Body of pancreas (tissue), 4 donors: ENCODE data around the gene PHB1. TPM values are rescaled to one million over a fixed set of nuclear protein-coding genes. Genes with fewer than 3 reads are reported as not detected.
A peak's percentile ranks its signal among the peaks of the same experiment; 100 is the strongest.

ENCODE experiments used
- ATAC-seq: fragments of 150-250 bp; one replicate; pipeline ENCODE4 v1.9.1; 2016
- DNase-seq, 4 donors: peaks; one replicate each; pipeline ENCODE4 v3.0.0-alpha.2; 2019
- H3K27ac ChIP-seq, 4 donors: fragments of 200-600 bp; sonication (generic); 1 replicate in 3 of 4; 2 replicates in 1 of 4; pipeline versions ENCODE4 v1.5.1 to v1.6.1; 2016 to 2019; ENCODE audit warnings: mild to moderate bottlenecking in 1 of 4, mixed read lengths in 1 of 4, moderate library complexity in 1 of 4
- H3K27me3 ChIP-seq, 2 donors: fragments of 200-600 bp; sonication (generic); one replicate each; pipeline ENCODE4 v1.6.0; 2016; ENCODE audit warnings: mild to moderate bottlenecking in 1 of 2
- H3K36me3 ChIP-seq, 2 donors: fragments of 200-600 bp; sonication (generic); replicated peaks in 1 of 2; 2 replicates each; pipeline ENCODE4 v1.5.1; 2016; ENCODE audit warnings: low read depth in 2 of 2; ENCODE audit not compliant: insufficient read depth in 1 of 2
- H3K4me1 ChIP-seq: fragments of 200-600 bp; sonication (generic); one replicate; pipeline ENCODE4 v1.6.0; 2016
- H3K4me3 ChIP-seq, 2 donors: fragments of 200-600 bp; sonication (generic); 1 replicate in 1 of 2; 2 replicates in 1 of 2; pipeline ENCODE4 v1.5.1; 2016 to 2019
- H3K9me3 ChIP-seq, 3 donors: fragments of 200-600 bp; sonication (generic); 1 replicate in 2 of 3; 2 replicates in 1 of 3; pipeline ENCODE4 v1.5.1; 2016
- POLR2A ChIP-seq, 3 donors: fragments of 450-650 bp; IDR thresholded peaks; one replicate each; pipeline ENCODE4 v1.6.1; 2016; ENCODE audit warnings: antibody characterized with exemption in 3 of 3, mild to moderate bottlenecking in 2 of 3
- WGBS, 2 donors: methylation state at CpG; one replicate each; pipeline ENCODE4 v1.1.5; 2017; 5-methylcytosine and 5-hydroxymethylcytosine counted together
- intact Hi-C: fragments of 100-400 bp; cut with DNase I; formaldehyde crosslinking; loops from one replicate; pipeline ENCODE4 v1.15.1; 2023
- total RNA-seq, 2 donors: library from RNA; depleted of rRNA; stranded (reverse); fragments of >200 nt; gene quantifications; one replicate each; pipeline ENCODE4 v1.1.0, GENCODE V29; 2016
- TF ChIP-seq, protein P1 (sequence below), 7 experiments: fragments of 450-650 bp in 4 of 7; fragments of 200-600 bp in 3 of 7; sonication (generic) in 3 of 7; IDR thresholded peaks; one replicate each; pipeline ENCODE4 v1.5.1; 2016 to 2019; ENCODE audit warnings: antibody characterized with exemption in 7 of 7

PHB1 gene
- total RNA-seq, 2 donors from 2014 or later = 37.1 to 38.6 TPM

DNA sequence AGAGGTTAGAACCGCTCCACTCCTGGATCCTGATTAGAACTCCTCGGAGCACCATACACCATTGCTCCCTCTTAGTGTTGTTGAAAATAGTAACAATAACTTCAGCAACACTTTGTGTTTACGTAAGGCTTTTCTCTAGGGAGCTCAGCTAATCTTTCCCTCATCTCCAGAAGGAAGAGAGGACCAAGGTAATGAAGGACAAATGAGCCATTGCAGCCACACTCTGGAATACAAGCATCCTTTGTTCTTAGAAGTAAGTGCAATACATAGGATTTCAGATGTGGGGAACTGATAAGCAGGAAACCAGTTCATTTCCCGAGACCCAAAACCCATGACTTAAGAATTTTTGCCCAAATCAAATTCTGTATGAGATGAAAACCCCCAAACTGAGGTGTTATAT, 29.7 kb downstream of the PHB1 start:
- WGBS, 2 donors = 80 to 81% methylated on average over 4 of the region's 4 CpGs
- no peak for DNase-seq
- H3K9me3 ChIP-seq = no peaks in the 10 kb centered on the region
- H3K27me3 ChIP-seq = no peaks in the 10 kb centered on the region
- no peak overlapping the region for H3K27ac ChIP-seq
- TF ChIP-seq POLR2A (IDR thresholded peaks at IDR 0.05) = no peak
- TF ChIP-seq, protein P1, sequence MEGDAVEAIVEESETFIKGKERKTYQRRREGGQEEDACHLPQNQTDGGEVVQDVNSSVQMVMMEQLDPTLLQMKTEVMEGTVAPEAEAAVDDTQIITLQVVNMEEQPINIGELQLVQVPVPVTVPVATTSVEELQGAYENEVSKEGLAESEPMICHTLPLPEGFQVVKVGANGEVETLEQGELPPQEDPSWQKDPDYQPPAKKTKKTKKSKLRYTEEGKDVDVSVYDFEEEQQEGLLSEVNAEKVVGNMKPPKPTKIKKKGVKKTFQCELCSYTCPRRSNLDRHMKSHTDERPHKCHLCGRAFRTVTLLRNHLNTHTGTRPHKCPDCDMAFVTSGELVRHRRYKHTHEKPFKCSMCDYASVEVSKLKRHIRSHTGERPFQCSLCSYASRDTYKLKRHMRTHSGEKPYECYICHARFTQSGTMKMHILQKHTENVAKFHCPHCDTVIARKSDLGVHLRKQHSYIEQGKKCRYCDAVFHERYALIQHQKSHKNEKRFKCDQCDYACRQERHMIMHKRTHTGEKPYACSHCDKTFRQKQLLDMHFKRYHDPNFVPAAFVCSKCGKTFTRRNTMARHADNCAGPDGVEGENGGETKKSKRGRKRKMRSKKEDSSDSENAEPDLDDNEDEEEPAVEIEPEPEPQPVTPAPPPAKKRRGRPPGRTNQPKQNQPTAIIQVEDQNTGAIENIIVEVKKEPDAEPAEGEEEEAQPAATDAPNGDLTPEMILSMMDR (IDR thresholded peaks at IDR 0.05) = no peak
- H3K4me3 ChIP-seq = no peak overlapping the region
- no peak for ATAC-seq
- H3K4me1 ChIP-seq = peaks cover 5% of the 10 kb centered on the region
- no peaks in the 10 kb centered on the region for H3K36me3 ChIP-seq
- intact Hi-C loops = no loop called here

DNA sequence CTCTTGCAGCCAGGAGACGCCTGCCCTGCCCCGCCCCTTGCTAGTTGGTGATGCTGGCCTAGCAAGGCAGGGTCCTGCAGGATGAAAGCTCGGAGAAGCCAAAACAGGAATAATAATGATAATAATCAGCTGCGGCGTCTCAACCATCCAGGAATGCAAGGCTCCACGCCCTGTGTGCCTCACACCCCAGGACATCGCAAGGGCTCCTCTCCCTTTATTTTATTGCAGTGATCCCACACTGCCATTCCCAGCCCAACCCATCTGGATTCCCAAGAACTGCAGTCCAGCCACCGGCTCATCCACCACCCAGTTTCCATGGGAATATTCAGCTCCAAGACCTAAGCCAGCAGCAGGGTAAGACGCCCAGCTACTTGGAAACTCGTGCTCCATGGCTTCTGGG, 31.6 kb downstream of the PHB1 start:
- intact Hi-C loops = no loop called here
- Histone ChIP-seq H3K36me3 (no peaks in the 10 kb centered on the region), H3K27me3 (no peaks in the 10 kb centered on the region), H3K27ac (no peak overlapping the region), H3K4me1 (peaks cover 5% of the 10 kb centered on the region), H3K9me3 (no peaks in the 10 kb centered on the region), H3K4me3 (no peak overlapping the region)
- ATAC-seq = no peak
- TF ChIP-seq, protein P1 (IDR thresholded peaks at IDR 0.05) = no peak
- no peak for TF ChIP-seq POLR2A (IDR thresholded peaks at IDR 0.05)
- DNase-seq = no peak
- 87 to 95% methylated on average over 4 to 10 of the region's 10 CpGs for WGBS, 2 donors

DNA sequence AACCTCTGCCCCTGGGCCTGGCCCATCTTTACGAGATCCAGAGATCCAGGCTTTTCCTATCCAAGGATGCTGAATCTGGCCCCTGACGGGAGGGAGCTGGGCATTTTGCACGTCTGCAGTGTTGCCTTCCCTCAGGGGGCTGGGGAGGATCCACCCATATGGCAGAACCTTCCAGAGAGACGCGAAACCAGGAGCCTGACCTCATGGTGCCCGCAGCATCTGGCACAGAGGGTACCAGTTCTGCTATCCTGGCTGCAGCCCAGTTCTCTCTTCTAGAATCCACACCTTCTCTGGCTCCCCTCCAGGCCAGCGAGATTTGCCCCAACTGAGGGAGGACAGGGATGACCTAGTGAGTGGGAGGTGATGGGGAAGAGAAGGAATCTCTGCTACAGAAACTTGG, 32.1 kb downstream of the PHB1 start:
- 70 to 74% methylated on average over 4 to 7 of the region's 7 CpGs for WGBS, 2 donors
- H3K9me3 ChIP-seq = no peaks in the 10 kb centered on the region
- DNase-seq = no peak
- intact Hi-C loops = no loop called here
- H3K27me3 ChIP-seq = no peaks in the 10 kb centered on the region
- ATAC-seq = no peak
- no peak overlapping the region for H3K27ac ChIP-seq
- TF ChIP-seq, protein P1 (IDR thresholded peaks at IDR 0.05) = no peak
- no peak for TF ChIP-seq POLR2A (IDR thresholded peaks at IDR 0.05)
- peaks cover 5% of the 10 kb centered on the region for H3K4me1 ChIP-seq
- no peak overlapping the region for H3K4me3 ChIP-seq
- no peaks in the 10 kb centered on the region for H3K36me3 ChIP-seq

DNA sequence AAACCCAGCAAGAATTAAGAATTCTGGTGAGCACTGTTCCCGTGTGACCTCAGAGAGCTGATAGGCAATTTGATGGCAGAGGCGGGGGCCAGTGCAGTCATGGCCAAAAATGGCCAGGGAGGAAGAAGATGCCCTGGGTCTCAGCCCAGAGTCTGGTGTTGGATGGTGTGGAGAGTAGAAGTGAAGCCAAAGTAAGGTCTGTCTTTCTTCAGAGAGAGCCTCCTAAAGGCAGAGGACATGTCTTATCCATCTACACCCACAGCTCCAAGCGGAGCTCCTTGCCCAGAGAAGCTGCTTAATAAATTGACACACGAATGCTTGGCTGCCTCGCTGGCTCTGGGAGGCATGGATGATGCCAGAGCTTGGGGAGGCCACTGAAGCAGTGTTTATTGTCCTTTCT, 32.9 kb downstream of the PHB1 start:
- 84 to 88% methylated on average over 5 of the region's 5 CpGs for WGBS, 2 donors
- H3K27ac ChIP-seq = no peak overlapping the region
- H3K4me1 ChIP-seq = peaks cover 5% of the 10 kb centered on the region

DNA sequence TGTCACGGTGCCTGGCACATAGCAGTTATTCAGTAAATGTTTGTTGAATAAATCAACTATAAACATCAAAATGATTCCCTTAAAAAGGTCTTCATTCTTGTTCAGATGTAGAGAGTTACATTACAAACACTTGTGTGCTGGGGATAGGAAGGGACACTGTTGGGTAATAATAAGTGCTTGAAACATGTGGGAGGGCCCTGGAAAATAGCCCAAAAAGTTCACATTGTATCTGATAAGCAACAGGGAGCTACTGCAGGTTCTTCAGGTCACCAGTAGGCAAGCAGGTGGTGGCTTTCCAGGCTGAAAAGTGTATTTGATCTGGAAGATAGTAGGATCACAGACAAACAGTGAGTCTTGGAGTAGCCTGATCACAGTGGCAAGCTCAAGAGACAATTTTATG, 33.6 kb downstream of the PHB1 start:
- peak in 3 of 4 donors; percentile 26 to 60 (median 44) for DNase-seq

More for the DNA sequence above, 32.9 kb downstream of the PHB1 start:
- intact Hi-C loops = no loop called here
- no peak overlapping the region for H3K4me3 ChIP-seq
- no peaks in the 10 kb centered on the region for H3K27me3 ChIP-seq
- TF ChIP-seq, protein P1 (IDR thresholded peaks at IDR 0.05) = no peak
- TF ChIP-seq POLR2A (IDR thresholded peaks at IDR 0.05) = no peak
- ATAC-seq (no peak), DNase-seq (no peak)
- H3K9me3 ChIP-seq = no peaks in the 10 kb centered on the region
- no peaks in the 10 kb centered on the region for H3K36me3 ChIP-seq

More for the DNA sequence above, 33.6 kb downstream of the PHB1 start:
- H3K4me1 ChIP-seq = peaks cover 5% of the 10 kb centered on the region
- H3K9me3 ChIP-seq = no peaks in the 10 kb centered on the region
- WGBS, 2 donors = 47 to 50% methylated on average over 1 of the region's 1 CpG
- H3K27ac ChIP-seq = no peak overlapping the region
- ATAC-seq = peak; percentile 24
- H3K36me3 ChIP-seq = no peaks in the 10 kb centered on the region
- H3K27me3 ChIP-seq = no peaks in the 10 kb centered on the region
- TF ChIP-seq, protein P1 (IDR thresholded peaks at IDR 0.05) = no peak
- intact Hi-C loops = no loop called here
- no peak overlapping the region for H3K4me3 ChIP-seq
